Astrocyte of the cerebellum (primary cell): ENCODE data around the gene SFI1.
"Not testable (repeated sequence)": the region's sequence is repeated elsewhere in the genome, so short reads cannot be mapped to it uniquely, and the experiment has no call there.

Source experiments
- DNase-seq: peaks from one replicate; pipeline ENCODE4 v3.0.0-alpha.2; 2011; ENCODE audit warnings: low read depth
- H3K4me3 ChIP-seq: 2 replicates; pipeline ENCODE4 v1.5.1; 2011; ENCODE audit warnings: mild to moderate bottlenecking, low read depth, low read length, moderate library complexity
- CTCF ChIP-seq: IDR thresholded peaks from 2 replicates; pipeline ENCODE4 v1.5.1; 2012; ENCODE audit warnings: low read length, low read depth, moderate library complexity, mild to moderate bottlenecking; ENCODE audit errors: missing control alignments
- in situ Hi-C: cut with HindIII; loops from 2 replicates; pipeline ENCODE4 v1.10.0; 2017; ENCODE audit warnings: low sequenced_read_pairs

Gene SFI1

GRCh38 chr22:31588970-31589675, 92.8 kb downstream of the SFI1 start:
- TF ChIP-seq CTCF, result no peak
- DNase-seq, result no peak
- H3K4me3 ChIP-seq, result no peak overlapping the region
- in situ Hi-C loops, result no loop called here

GRCh38 chr22:31590161-31590560, 93.8 kb downstream of the SFI1 start:
- H3K4me3 ChIP-seq, DNase-seq, in situ Hi-C loops: not testable (repeated sequence)

GRCh38 chr22:31595271-31595670, 98.9 kb downstream of the SFI1 start:
- no peak for TF ChIP-seq CTCF
- in situ Hi-C loops, result no loop called here

GRCh38 chr22:31602259-31602952, 106.1 kb downstream of the SFI1 start:
- H3K4me3 ChIP-seq, result no peak overlapping the region
- peak; percentile 76 for DNase-seq
- in situ Hi-C loops, result no loop called here
- TF ChIP-seq CTCF, result no peak

More at GRCh38 chr22:31595271-31595670, 98.9 kb downstream of the SFI1 start:
- H3K4me3 ChIP-seq, result no peak overlapping the region
- DNase-seq, result no peak

GRCh38 chr22:31603081-31603525, 106.8 kb downstream of the SFI1 start:
- H3K4me3 ChIP-seq, result no peak overlapping the region
- in situ Hi-C loops, result no loop called here
- no peak for TF ChIP-seq CTCF
- DNase-seq, result no peak

- in situ Hi-C loops, result no loop called here
- H3K4me3 ChIP-seq, result no peak overlapping the region
- TF ChIP-seq CTCF, result no peak
- DNase-seq, result no peak
Measured at GRCh38 chr22:31603574-31603973, 107.2 kb downstream of the SFI1 start.

- TF ChIP-seq CTCF, result no peak
- no peak overlapping the region for H3K4me3 ChIP-seq
- in situ Hi-C loops, result no loop called here
- DNase-seq, result no peak
Measured at GRCh38 chr22:31604137-31604705, 107.9 kb downstream of the SFI1 start.
